HG03139 (cell line): ENCODE results near the gene PRKAB1.
A peak's percentile ranks its signal among the peaks of the same experiment; 100 is the strongest.
"Not testable (repeated sequence)": the region's sequence is repeated elsewhere in the genome, so short reads cannot be mapped to it uniquely, and the experiment has no call there.

Experiments
- ATAC-seq: cut with Tn5 transposase; IDR thresholded peaks from one replicate; pipeline ENCODE4 v1.9.1; 2021; ENCODE audit not compliant: unreplicated experiment

Gene PRKAB1, protein sequence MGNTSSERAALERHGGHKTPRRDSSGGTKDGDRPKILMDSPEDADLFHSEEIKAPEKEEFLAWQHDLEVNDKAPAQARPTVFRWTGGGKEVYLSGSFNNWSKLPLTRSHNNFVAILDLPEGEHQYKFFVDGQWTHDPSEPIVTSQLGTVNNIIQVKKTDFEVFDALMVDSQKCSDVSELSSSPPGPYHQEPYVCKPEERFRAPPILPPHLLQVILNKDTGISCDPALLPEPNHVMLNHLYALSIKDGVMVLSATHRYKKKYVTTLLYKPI

DNA sequence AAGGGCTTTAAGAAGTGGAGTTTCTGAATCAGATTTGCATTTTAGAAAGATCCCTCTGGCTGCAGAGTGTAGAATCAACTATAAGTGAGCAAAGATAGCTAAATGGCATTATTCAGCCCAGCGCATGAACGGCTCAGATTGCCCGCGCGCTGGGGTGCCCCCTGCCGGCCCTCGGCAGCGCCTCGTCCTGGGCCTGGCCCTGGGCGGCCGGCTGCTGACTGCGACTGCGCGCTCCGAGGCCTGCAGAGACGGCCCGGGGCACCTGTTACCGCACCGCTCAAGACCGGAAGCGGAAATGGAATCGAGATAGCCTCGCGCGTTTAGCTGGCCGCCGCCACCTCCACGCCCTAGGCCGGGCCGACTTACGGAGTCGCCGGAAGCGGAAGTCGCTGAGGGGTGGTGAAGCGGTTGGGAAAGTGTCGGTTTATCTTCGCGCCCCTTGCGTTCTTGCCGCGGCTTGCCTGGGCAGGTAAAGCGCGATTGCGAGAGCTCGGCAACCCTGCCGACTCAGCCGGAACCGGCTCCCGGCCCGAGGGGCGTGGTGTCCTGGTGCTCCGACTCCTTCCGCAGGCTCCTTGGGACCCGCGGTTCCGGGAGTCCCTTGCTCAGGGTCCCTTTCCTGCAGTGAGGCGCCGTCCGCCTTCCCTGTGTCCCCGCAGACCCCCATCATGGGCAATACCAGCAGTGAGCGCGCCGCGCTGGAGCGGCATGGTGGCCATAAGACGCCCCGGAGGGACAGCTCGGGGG is at the start of gene PRKAB1:
TSS of gene PRKAB1 (plus strand) at position 557 of the 747 bp plus-strand sequence. CDS start at position 669, 112 bp downstream.
- peak; percentile 96 for ATAC-seq

DNA sequence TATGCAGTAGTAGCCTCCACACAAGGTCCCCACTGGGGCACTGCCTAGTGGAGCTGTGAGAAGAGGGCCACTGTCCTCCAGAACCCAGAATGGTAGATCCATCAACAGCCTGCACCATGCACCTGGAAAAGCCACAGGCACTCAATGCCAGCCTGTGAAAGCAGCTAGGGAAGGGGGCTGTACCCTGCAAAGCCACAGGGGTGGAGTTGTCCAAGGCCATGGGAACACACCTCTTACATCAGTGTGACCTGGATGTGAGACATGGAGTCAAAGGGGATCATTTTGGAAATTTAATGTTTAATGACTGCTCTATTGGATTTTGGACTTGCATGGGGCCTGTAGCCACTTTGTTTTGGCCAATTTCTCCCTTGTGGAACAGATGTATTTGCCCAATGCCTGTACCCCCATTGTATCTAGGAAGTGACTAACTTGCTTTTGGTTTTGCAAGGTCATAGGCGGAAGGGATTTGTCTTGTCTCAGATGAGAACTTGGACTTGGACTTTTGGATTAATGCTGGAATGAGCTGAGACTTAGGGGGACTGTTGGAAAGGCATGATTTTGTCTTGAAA is 49.5 kb upstream of the PRKAB1 start:
- not testable (repeated sequence) for ATAC-seq

DNA sequence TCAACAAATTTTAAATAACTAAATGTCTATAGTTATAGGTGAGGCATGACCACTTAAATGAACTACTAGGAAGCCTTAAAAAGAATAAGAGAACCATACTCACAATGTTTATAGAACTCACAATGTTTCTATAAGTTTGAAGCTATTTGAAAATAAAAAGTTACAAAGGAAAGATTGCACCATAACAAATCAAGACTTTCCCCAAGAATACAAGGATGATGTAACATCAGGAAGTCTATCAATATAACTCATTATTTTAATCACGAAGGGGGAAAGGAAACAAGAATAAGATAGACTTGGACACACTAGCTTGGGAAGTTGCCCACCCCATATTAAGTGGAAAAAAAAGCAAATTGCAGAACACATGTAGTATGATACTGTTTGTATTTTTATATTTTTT is 47.4 kb upstream of the PRKAB1 start:
- ATAC-seq: no peak

DNA sequence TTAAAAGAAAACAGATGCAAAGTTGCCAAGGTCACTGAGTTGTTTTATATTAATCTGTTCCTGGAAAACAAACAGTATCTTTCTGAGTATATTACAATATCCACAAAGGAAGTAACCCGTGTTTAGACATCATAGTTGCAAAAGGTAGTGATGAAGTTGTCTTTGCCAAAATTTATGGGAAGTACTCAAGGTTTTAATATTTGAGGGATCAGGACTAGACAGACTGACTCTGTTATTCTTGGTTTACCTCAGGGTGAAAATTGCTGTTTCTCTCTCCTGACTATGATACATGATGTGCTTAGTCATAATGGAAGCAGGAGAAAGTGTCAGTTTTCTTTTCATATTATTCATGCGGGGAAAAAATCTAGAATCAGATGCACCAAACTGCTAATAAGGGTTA is 46.1 kb upstream of the PRKAB1 start:
- no peak for ATAC-seq

DNA sequence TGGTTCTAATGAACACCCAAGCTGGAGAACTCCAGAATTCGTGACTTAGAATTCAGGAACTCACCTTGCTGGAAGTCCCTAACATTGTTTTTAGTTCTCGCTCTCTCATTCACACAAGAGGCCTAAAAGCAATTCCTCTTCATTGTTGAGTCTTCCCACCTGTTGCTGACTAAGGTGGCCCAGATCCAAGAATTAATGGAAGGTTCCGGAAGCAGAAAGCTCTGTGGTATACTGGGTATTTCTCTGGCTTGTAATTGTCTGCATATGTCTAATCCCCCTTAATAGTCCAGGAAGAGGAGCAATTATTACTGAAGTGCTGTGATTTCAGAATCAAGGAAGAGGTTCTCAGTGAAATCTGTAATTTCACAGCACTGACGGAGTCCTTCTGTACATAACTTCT is 43.0 kb upstream of the PRKAB1 start:
- ATAC-seq: no peak

DNA sequence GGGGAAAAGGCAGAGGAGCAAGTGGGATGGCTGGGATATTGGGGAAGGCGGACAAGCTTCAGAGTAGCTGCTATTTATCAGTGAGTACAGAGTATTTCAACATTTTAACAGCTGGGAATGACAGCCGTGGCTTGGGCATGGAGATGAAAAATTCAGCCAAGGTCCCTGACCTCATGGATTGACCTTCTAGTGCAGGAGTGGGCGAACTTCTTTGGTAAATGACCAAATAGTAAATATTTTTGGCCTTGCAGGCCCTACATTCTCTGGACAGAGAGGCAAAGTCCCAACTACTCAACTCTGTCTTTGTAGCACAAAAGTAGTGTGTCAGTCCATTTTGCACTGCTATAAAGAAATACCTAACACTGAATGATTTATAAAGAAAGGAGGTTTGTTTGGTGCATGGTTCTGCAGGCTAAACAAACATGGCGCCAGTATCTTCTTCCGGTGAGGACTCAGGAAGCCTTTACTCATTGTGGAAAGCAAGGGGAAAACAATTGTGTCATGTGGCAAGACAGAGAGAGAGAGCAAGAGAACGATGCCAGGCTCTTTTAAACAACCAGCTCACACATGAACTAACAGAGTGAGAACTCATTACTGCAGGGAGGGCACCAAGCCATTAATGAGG is 40.8 kb upstream of the PRKAB1 start:
- no peak for ATAC-seq

DNA sequence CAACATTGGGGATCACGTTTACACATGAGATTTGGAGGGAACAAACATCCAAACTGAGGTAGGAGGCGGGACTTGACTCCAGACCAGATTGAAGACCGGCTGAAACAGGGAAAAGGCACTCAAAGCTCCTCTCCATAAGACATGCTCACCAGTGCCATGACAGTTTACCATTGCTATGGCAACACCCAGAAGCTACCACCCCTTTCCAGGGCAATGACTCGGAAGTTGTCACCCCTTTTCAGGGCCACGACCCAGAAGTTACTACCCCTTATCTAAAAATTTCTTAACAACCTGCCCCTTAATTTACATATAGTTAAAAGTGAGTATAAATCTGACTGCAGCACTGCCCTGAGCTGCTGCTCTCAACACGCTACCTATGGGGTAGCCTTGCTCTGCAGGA is 40.2 kb upstream of the PRKAB1 start:
- no peak for ATAC-seq

DNA sequence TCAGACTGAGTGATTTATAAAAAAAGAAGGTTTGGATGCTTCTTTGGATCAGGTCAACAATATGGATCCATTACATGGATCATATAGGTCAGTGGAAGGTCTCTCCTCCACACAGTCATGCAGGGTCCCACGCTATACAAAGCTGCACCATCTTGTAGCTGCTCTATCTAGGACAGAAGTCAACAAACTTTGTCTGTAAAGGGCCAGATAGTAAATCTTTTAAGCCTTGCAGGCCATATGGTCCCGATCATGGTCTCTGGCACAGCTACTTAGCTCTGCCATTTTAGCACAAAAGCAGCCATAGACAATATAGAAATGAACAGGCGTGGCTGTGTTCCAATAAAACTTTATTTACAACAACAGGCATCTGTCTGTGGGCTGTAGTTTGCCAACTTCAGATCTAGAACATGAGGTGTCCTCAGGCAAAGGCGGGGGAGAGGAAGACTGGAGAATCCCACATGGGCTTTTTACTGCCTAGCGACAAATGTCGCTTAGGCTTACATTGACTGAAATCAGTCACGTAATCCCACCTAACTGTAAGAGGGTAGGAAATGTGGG is 37.6 kb upstream of the PRKAB1 start:
- ATAC-seq: no peak

DNA sequence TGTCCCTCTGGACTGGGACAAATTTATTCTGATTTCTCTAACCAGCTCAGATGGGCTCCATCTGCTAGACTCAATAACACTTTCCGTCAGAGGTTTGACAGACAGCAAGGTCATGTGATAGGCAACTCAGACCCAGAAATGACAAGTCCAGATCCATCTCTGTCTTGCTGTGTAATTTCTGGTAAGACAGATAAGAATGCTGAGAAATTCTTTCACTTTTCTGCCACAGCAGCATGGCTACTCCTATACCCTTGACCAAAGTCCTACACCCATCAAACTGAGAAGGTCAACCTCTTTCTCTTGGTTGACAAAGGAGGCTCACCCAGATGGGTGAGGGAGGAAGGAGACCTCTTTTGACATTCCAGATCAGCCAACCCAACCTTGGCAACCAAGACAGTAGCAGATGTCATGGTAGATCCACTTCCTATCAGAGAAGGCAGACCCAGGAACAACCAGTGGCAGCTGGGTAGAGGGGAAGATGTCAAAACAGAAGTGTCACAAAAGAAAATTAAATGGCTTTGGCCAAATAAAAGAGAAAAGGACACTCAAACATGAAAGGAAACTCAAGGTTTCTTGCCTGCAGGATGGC is 36.9 kb upstream of the PRKAB1 start:
- ATAC-seq: no peak

DNA sequence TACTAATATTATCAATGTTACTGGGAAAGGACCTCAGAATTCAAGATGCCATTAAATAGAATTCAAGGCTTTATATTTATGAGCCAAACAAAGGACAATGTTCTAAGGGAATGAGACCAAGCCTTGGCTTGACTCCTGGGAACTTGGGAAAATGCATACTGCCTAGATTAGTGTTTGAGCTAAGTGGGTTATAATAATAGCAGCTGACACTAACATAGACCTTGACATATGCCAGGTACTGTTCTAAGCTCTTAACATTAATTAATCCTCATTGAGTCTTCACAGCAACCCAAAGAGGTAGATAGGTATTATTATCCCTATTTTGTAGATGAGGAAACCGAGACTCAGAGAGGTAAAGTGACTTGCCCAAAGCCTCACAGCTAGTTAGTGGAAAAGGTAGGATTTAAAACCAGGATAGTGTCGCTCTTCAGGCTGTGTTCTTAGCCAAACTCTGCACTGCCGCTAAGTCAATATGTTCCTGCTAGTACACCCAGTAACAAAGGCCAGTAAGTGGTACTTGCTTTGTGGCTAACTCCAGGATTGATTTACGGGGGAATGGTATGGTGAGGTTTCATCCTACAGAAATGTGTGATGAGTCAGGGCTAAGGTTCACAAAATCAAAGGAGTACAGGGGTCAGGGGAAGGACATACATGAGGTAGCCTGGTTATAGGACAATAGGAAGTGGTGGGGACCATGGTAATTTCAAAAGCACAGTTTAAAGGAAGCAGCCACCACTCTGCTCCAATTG is 35.8 kb upstream of the PRKAB1 start:
- no peak for ATAC-seq

DNA sequence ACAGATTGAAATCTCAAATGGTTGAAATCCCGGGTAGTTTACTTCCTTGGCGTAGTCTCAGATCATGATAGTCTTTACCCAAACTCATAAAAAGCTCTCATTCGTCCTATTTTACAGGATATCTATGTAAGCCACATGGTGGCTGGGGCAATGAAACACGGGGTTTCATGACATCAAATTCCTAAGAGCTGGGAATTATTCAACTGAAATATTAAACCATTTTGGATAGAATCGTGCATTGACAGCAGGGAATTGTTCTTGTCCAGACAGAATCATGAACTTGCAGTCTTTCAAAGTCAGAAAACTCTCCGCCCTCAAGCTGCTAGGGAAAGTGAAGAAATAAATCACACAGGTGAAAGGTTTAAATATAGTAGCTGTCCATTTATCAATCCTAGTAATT is 33.2 kb upstream of the PRKAB1 start:
- no peak for ATAC-seq

DNA sequence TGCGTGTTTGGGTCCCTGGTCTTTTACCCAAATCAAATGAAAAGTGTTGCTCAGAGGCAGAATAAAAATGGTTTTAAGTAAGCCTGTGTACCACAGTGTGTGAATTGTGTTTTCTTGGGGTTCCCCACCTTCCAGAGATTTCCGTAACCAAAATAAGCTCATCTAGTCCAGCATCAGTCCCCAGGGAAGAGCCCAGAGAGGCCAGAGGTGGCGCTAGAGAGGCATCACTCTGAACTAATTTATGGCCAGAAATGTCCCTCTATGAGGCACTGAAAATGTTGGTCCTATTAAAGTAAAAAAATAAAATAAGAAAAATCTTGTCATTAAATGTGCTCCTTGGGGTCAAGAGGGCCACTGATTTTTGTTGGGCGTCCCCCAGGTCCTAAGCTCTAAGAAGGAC is 24.9 kb upstream of the PRKAB1 start:
- no peak for ATAC-seq

DNA sequence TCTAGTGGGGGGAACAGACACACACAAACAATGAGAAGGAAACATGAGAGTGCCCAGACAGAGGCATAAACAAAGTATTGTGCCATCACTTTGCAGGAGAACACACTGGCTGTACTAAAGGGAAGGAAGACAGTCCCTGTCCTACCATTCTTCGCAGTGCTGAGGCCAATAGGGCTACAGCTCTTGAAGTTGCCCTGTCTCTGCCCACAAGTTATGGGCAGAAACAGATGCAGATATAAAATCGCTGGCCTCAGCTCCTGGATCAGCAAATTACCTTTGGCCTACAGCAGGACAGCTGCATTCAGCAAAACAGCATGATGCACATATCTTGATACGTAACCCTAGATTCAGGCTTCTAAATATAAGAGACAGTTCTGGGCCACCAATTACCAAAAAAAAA is 23.0 kb upstream of the PRKAB1 start:
- ATAC-seq: no peak

DNA sequence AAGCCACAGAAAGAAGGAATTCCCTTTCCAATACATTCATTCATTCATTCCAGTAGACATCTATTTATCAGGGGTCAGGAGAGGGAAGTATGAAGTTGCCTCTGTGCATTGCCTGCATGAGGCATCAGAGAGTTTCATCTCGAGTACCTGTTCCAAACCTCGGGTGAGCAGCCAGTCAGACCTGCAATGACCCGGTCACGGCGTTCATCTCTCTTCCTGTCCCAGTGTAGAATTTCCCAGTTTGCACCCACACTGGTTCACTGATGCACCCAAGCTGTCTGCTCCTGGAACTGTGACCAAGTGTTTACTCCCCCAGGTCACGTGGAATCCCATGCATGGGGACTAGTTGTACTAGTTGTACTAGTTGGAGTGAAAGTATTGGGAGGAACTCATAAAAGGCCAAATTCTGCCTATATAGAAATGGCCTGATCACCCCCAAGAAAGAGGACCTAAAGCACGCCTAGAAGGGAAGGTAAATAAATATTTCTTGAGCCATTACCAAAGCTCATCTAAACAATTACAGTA is 22.3 kb upstream of the PRKAB1 start:
- ATAC-seq: no peak

DNA sequence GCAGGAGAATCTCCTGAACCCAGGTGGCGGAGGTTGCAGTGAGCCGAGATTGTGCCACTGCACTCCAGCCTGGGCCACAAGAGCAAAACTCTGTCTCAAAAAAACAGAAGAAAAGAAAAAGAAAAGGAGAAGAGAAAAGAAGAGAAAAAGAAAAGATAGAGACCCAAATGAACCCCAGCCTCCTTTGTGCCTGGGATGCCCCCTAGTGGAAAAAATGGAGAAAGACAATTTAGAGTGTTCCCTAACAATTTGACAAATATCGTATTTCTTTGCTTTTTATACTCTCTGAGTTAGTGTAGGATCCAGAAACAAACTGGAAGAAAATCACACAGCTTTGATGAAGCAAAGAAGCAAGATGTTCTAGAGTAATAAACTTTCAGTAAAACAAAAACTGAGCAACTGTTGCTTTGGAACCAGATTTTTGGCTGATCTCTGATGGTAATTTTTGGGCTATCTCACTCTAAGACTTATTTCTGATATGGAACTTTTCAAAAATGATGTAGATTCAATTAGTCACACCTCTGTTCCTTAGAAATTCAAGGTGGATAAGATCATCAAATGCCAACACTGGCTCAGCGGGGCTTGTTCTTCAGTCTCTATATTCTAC is 18.6 kb upstream of the PRKAB1 start:
- ATAC-seq: no peak

DNA sequence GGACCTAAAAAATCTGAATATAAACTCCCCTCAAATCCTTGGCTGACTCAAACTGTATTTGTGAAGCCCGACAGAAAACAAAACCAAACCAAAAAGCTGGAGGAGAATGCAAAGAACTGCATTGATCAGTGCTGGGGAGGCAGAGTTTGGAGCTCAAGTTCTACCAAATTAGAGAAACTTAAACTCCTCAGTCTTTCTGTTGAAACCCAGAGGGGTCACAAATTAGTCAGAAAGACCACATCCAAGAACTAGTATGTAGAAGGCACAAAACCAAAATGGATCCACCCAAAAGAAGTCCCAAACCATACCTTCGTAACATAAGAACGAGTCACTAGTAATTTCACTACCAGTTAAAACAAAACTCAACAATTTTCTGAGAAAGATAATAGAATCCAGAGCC is 15.3 kb upstream of the PRKAB1 start:
- no peak for ATAC-seq

DNA sequence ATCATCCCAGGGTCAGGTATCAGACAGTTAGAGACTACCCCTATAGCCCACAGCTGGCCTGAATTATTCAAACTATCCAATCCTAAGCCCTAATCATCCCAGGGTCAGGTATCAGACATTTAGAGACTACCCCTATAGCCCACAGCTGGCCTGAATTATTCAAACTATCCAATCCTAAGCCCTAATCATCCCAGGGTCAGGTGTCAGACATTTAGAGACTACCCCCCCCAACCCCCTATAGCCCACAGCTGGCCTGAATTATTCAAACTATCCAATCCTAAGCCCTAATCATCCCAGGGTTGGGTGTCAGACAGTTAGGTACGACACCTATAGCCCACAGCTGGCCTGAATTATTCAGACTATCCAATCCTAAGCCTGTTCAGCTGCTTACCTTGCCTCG is 10.9 kb upstream of the PRKAB1 start:
- ATAC-seq: not testable (repeated sequence)

DNA sequence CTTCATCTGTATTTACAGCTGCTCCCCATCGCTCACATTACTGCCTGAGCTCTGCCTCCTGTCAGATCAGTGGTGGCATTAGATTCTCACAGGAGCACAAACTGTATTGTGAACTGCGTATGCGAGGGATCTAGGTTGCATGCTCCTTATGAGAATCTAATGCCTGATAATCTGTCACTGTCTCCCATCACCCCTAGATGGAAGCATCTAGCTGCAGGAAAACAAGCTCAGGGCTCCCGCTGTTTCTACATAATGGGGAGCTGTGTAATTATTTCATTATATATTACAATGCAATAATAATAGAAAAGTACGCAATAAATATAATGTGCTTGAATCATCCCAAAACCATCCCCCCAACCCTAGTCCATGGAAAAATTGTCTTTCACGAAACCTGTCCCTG is 9.8 kb upstream of the PRKAB1 start:
- ATAC-seq: not testable (repeated sequence)

DNA sequence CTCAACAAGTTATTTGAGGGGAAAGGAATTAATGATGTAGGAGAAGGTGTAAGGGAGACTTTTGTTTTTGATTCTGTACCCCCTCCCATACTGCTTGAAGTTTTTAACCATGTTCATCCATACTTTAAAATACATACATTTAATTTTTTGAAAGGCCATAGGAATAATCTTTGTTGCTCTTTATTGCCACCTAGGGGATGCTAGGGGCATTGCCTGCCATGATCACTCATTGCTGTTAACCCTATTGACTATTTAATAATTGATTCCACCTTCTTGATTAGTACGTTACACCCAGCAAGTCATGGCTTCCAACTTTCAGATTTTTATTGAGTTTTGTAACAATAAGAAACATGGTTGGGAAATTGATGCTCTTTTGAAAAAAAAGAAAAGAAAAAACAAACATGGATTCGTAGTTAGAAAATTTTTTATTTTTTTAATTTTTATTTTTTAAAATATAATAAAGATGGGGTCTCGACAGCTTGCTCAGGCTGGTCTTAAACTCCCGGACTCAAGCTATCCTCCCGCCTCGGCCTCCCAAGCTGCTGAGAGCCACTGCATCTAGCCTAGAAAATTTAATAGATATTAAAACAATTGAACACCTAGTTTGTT is 8.5 kb upstream of the PRKAB1 start:
- ATAC-seq: no peak
